ENCODE results near the gene C19orf12.
A peak's percentile ranks its signal among the peaks of the same experiment; 100 is the strongest.

The C19orf12 gene

DNA sequence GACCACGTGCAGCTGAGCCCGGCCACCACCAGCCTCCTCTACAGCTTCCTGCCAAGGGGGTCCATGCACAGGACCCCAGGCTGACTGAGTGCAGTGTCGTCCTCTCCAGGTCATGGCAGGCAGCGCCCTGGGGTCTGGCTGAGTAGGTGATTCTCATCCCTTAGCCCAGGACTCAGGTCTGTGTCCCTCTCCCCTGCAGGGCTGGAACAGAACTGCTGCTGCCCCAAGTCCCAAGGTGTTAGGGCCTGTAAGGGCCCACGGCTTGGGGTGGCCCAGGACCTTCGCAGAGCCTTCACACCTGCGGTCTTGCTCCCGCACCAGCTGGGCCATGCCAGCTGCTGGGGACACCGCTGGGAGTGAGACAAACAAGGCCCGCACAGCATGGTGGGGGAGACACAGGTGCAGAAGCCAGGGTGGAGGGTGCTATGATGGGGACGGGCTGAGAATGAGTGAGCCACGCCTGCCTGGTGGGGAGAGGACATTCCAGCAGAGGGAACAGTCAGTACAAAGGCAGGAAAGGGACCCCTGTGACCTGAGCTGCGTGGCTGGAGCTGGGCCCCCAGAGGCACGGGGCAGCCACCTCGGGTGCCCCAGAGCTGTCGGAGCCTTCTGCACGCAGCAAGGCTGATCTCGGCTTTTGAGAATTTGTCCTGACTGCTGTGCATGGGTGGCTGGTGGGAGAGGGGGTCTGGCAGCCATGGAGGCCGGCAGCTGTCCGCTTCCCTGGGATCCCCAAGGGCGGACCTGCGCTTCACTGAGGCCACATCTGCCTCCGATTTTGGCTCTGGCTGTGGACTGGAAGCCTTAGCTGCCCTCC lies 37.9 kb downstream of the C19orf12 start:
- H3K4me3 ChIP-seq (ENCODE audit: low read depth, low read length), result no peak overlapping the region
- TF ChIP-seq, protein P1, sequence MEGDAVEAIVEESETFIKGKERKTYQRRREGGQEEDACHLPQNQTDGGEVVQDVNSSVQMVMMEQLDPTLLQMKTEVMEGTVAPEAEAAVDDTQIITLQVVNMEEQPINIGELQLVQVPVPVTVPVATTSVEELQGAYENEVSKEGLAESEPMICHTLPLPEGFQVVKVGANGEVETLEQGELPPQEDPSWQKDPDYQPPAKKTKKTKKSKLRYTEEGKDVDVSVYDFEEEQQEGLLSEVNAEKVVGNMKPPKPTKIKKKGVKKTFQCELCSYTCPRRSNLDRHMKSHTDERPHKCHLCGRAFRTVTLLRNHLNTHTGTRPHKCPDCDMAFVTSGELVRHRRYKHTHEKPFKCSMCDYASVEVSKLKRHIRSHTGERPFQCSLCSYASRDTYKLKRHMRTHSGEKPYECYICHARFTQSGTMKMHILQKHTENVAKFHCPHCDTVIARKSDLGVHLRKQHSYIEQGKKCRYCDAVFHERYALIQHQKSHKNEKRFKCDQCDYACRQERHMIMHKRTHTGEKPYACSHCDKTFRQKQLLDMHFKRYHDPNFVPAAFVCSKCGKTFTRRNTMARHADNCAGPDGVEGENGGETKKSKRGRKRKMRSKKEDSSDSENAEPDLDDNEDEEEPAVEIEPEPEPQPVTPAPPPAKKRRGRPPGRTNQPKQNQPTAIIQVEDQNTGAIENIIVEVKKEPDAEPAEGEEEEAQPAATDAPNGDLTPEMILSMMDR (IDR thresholded peaks at IDR 0.05; ENCODE audit: insufficient read depth, low read depth, low read length, missing control alignments), result no peak
- no peak for DNase-seq (ENCODE audit: low read depth)

DNA sequence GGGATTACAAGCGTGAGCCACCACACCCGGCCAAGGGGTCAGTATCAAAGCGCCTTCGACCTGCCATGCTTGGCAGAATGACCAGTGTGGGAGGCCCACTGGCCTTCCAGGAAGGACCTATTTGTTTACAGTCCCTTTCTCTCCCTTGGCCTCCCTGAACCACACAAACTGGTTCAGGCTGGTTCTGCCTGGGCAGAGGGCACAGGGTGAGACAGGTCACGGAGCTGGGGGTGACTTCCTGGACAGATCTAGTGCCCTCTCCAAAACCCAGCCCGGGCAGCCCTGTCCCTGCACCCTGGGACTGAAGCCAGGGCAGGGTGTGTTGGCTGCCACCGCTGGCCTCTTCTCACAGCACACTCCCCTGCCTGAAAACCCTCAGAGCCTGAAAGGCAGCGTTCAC lies 38.5 kb downstream of the C19orf12 start:
- DNase-seq (ENCODE audit: low read depth), result no peak
- TF ChIP-seq, protein P1 (IDR thresholded peaks at IDR 0.05; ENCODE audit: insufficient read depth, low read depth, low read length, missing control alignments), result no peak
- H3K4me3 ChIP-seq (ENCODE audit: low read depth, low read length), result no peak overlapping the region

DNA sequence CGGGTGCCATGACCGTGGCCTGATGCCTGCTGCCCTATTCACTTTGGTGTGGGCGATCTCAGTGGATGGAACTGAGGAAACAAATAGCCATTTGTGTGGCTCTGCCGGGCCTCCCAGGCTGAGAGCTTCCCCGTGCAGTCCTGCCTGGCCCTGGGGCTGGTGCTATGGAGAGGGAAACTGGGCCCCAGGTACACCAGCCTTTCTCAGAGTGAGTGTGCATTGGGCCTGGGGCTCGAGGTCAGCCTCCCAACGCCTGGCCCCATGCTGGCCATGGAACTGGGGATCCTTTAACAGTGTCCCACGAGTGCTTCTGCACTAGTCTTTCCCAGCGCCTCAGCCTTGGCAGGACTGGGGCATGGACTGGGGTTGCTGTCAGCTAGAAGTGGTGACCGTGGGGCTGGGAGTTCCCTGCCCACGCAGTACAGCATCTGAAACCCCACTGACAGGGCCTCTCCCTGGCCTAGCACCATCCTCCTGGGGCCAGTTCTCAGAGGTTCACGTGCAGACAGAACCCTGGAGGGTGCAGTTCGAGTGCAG lies 39.3 kb downstream of the C19orf12 start:
- no peak overlapping the region for H3K4me3 ChIP-seq (ENCODE audit: low read depth, low read length)
- TF ChIP-seq, protein P1 (IDR thresholded peaks at IDR 0.05; ENCODE audit: insufficient read depth, low read depth, low read length, missing control alignments), result no peak
- DNase-seq (ENCODE audit: low read depth), result no peak

DNA sequence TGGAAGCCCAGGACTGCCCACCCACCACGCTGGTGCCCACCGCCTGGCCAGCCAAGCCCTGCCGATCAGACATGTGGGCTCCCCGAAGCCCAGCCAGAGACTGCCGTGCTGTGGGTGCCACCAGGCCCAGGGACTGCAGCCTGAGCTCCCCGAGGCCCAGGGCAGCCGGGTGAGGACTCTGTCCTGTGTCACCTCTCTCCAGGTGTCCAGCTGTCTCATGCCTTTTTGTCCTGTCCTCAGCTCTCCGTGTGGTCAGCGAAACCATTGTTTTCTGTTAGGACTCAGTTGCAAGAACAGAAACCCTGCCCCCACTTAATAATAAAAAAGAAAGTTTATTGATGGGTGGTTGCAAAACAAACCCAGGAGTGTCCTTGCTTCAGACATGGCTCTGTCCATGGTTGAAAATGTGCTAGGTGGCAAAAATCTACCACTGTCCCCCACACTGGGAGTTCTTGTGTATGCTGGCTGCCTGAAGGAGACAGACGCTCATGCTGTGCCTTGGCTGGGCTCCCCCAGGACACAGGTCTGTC lies 39.9 kb downstream of the C19orf12 start:
- DNase-seq (ENCODE audit: low read depth), result no peak
- TF ChIP-seq, protein P1 (IDR thresholded peaks at IDR 0.05; ENCODE audit: insufficient read depth, low read depth, low read length, missing control alignments), result no peak
- no peak overlapping the region for H3K4me3 ChIP-seq (ENCODE audit: low read depth, low read length)

DNA sequence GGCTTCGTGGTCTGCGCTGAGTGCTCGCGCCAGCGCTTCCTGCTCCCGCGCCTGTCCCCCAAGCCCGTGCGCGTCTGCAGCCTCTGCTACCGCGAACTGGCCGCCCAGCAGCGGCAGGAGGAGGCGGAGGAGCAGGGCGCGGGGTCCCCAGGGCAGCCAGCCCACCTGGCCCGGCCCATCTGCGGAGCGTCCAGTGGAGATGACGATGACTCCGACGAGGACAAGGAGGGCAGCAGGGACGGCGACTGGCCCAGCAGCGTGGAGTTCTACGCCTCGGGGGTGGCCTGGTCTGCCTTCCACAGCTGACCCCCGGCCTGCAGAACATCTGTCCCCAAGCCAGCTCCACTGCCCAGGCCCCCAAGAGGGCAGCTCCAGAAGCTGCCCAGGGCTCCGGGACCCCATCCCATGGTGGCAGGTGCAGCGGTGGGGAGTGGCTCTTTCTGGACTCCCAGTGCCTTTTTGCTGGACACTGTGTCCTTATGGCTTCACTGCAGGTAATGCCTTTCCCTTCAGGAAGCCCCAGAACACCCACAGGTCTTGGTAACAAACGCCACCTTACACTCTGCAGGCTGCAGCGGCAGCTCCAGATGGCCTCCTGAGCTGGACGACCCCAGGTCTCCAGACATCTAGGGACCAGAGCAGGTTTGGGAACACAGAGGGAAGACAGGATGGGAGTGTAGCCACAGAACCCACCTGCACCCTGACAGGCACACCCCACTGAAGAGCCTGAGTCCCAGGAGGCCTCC lies 40.5 kb downstream of the C19orf12 start:
- no peak overlapping the region for H3K4me3 ChIP-seq (ENCODE audit: low read depth, low read length)
- no peak for DNase-seq (ENCODE audit: low read depth)
- TF ChIP-seq, protein P1 (IDR thresholded peaks at IDR 0.05; ENCODE audit: insufficient read depth, low read depth, low read length, missing control alignments), result no peak

DNA sequence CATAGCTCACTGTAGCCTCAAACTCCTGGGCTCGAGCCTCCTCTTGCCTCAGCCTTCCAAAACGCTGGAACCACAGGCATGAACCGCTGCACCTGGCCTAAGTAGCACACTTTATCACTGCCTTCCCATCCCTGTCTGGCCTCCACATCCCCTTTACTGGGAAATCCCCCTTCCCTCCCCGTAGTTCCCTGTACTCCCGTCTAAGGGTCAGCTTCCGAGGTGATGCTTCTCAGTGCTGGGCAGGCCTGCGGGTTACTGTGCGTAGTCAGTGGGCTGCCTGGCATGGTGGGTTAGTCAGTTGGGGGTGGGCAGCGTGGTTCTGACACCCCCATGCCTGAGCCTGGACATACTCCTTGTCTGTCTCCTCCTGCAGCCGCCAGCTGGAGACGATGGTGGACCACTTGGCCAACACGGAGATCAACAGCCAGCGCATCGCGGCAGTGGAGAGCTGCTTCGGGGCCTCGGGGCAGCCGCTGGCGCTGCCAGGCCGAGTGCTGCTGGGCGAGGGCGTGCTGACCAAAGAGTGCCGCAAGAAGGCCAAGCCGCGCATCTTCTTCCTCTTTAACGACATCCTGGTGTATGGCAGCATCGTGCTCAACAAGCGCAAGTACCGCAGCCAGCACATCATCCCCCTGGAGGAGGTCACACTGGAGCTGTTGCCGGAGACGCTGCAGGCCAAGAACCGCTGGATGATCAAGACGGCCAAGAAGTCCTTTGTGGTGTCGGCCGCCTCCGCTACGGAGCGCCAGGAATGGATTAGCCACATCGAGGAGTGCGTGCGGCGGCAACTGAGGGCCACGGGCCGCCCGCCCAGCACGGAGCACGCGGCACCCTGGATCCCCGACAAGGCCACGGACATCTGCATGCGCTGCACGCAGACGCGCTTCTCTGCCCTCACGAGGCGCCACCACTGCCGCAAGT lies 41.4 kb downstream of the C19orf12 start:
- TF ChIP-seq, protein P1 (IDR thresholded peaks at IDR 0.05; ENCODE audit: insufficient read depth, low read depth, low read length, missing control alignments), result no peak
- H3K4me3 ChIP-seq (ENCODE audit: low read depth, low read length), result peak overlapping the region; percentile 16
- no peak for DNase-seq (ENCODE audit: low read depth)
